Stimulated activated CD4-positive, alpha-beta T cell treated with anti-CD3 and anti-CD28 coated beads, Interleukin-12 subunit alpha, Interleukin-12 subunit beta, amount 100 ng/mL, for 4 hours (primary cell): Measurements from ENCODE around the gene HIGD1C.
"Not testable (repeated sequence)": the region's sequence is repeated elsewhere in the genome, so short reads cannot be mapped to it uniquely, and the experiment has no call there.

Experiments used
- DNase-seq: peaks from one replicate; pipeline ENCODE4 v3.0.0-alpha.2; 2020

The HIGD1C gene

DNA sequence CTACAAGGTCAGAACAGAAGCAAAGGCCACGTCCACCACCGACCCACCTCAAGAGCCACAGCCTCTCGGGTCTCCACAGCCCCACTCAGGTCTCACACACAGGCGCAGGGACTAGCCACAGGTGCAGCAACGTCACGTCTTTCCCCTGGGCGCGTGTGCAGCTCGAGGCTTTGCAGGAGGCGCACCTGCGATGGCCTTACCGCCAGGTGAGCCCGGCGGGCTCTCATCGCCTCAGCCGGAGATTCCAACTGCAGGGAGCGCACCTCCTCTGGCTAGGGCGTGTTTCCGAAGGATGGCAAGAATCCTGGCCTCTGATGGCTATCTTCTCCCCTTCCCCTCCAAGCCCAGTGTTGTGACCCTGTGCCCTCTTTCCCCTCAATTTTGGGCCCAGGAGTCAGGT lies at the start of gene HIGD1C:
TSS of gene HIGD1C (plus strand) at position 35 of the 400 bp plus-strand sequence. CDS start 1,455 bp downstream, outside the sequence.
- no peak for DNase-seq

GRCh38 chr12:50908479-50908878 lies 43.9 kb upstream of the HIGD1C start:
- DNase-seq: not testable (repeated sequence)

GRCh38 chr12:50912361-50912760 lies 40.0 kb upstream of the HIGD1C start:
- DNase-seq: not testable (repeated sequence)

- no peak for DNase-seq
Observed at GRCh38 chr12:50913224-50913623, 39.1 kb upstream of the HIGD1C start.

DNA sequence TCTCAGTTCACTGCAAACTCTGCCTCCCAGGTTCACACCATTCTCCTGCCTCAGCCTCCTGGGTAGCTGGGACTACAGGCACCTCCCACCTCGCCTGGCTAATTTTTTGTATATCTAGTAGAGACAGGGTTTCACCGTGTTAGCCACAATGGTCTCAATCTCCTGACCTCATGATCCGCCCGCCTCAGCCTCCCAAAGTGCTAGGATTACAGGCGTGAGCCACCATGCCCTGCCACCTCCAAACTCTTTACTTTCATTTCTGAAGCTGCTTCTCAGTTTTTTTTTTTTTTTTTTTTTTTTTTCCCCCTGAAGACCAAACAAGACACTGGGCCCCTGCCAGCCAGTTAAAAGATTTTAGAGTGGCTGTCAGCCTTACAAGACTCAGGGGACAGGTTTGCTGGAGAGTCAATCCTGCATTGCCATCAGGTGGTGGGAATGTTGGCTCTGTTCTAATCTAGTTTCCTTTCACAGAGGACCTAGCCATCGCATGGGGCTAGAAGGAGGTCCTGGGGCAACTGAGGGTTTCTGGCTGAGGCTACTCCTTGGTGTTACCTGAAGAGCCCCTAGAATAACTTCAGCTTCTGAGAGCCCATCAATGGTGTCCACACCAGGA lies 37.4 kb upstream of the HIGD1C start:
- DNase-seq: no peak

GRCh38 chr12:50916292-50916691 lies 36.1 kb upstream of the HIGD1C start:
- DNase-seq: no peak

DNA sequence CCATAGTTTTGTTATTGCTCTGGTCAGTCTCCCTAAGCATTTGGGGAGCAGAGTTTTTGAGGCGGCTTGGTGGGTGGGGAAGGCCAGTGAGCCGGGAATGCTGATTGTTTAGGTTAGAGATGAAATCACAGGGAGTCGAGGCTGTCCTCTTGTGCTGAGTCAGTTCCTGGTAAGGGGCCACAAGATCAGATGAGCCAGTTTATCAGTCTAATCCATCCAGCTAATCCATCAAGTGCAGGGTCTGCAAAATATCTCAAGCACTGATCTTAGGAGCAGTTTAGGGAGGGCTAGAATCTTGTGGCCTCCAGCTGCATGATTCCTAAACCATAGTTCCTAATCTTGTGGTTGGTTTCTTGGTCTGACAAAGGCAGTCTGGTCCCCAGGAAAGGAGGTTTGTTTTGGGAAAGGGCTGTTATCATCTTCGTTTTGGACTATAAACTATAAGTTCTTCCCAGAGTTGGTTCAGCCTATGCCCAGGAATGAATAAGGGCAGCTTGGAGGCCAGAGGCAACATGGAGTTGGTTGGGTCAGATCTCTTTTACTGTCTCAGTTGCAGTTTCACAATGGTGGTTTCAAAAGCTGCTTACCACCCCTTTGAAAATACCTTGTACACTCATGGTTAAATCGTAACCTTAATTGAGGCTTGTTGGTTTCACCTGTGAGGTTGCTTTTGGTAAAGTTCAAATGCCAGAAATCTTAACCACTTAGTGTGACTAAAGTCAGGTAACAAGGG lies 33.6 kb upstream of the HIGD1C start:
- no peak for DNase-seq

DNA sequence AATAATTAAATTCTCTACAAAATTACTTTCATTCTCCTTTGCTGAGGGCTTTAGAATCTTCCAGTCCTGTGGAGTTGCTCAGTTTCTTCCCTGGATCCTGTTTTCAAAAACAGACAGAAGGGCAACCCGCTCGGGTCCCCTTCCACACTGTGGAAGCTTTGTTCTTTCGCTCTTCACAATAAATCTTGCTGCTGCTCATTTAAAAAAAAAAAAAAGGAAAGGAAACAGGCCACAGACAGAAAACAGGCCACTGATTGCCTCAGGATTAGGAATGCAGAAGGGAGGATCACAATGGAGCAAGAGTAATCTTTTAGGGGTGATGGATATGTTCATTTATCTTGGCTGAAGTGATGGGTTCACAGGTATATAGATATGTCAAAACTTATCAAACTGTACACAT lies 29.5 kb upstream of the HIGD1C start:
- no peak for DNase-seq

GRCh38 chr12:50923361-50924130 lies 28.8 kb upstream of the HIGD1C start:
- DNase-seq: no peak

DNA sequence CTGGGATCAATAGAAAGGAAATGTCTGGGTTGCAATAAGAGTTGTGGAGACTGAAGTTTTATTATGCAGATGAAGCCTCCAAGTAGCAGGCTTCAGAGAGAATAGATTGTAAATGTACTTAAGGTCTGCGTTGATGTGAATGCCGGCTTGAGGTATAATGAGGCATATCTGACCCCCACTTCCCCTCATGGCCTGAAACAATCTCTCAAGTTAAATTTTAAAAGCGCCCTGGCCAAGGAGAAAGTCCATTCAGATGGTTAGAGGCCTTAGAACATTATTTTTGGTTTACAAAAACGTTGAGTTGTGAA lies 28.3 kb upstream of the HIGD1C start:
- no peak for DNase-seq

- DNase-seq: no peak
Observed at GRCh38 chr12:50924439-50925341, 27.7 kb upstream of the HIGD1C start.

GRCh38 chr12:50925342-50925651 lies 27.0 kb upstream of the HIGD1C start:
- DNase-seq: no peak

GRCh38 chr12:50925920-50926319 lies 26.4 kb upstream of the HIGD1C start:
- no peak for DNase-seq

DNA sequence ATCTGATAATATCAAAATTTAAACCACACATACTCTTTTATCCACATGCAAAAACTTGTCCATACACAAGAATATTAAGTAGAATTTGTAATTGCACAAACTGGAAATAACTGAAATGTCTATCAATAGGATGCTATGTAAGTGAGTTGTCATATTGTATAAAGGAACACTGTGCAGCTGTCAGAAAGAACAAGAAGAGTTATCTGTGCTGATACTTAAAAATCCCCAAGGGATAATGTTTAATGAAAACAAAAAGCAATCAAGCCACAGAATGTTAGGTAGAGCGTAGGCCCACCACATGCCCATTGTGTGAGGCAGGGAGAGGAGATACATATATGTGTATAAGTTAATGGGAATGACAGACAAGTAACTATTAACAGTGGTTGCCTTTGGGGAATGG lies 25.9 kb upstream of the HIGD1C start:
- no peak for DNase-seq

DNA sequence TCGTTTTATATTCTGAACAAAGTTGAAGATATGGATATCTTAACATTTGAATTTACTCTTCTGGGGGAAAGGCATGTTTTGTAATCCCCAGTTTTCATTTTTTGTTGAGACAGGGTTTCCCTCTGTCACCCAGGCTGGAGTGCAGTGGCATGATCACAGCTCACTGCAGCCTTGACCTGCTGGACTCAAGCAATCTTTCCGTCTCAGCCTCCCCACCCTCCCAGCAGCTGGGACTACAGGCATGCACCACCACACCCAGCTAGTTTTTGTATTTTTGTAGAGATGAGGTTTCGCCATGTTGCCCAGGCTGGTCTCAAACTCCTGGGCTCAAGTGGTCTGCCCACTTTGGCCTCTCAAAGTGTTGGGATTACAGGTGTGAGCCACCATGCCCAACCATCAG lies 25.4 kb upstream of the HIGD1C start:
- DNase-seq: not testable (repeated sequence)

- no peak for DNase-seq
Observed at GRCh38 chr12:50927356-50927755, 25.0 kb upstream of the HIGD1C start.

GRCh38 chr12:50927766-50928224 lies 24.5 kb upstream of the HIGD1C start:
- no peak for DNase-seq

GRCh38 chr12:50928392-50928791 lies 24.0 kb upstream of the HIGD1C start:
- DNase-seq: no peak

DNA sequence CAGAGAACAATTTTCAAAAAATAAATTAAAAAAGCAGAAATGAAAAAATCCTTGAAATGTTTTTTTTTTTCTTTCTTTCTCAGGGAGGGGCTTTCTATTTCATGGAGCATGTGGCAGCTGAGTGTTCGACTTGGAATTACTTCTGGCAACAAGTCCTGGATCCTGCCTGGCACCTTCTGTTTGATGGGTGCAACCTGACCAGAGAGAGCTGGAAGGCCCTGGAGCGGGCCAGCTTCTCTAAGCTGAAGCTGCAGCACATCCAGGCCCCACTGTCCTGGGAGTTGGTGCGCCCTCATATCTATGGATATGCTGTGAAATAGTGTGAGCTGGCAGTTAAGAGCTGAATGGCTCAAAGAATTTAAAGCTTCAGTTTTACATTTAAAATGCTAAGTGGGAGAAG lies 22.5 kb upstream of the HIGD1C start:
- DNase-seq: no peak

- not testable (repeated sequence) for DNase-seq
Observed at GRCh38 chr12:50930477-50930876, 21.9 kb upstream of the HIGD1C start.

GRCh38 chr12:50932787-50933280 lies 19.5 kb upstream of the HIGD1C start:
- no peak for DNase-seq

GRCh38 chr12:50933459-50934124 lies 18.8 kb upstream of the HIGD1C start:
- DNase-seq: no peak
